ENCODE measurements around the gene ADCY5. TPM values are rescaled to one million over a fixed set of nuclear protein-coding genes. Genes with fewer than 3 reads are reported as not detected.

ADCY5 gene
- total and polyA plus RNA-seq, 10 donors = 1.7 to 20.6 (median 11.7) TPM

DNA sequence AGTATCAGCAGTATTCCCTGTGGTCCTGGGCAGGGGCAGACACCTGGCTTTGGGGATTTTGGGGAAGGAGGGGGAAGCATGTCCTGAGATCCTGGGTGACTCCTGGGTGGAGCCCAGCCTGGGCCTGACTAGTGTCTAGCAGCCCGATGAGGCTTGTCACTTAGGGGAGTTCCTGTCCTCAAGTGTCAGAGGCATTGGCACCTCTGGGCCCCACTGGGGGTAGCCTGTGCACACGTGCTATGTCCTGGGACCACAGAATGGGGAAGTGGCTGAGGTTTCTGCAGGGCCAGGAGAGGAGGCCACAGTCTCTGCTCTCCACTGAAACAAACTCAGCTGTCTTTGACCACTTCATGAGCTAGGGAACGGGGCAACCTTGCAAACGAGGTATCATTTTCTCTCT lies 31.5 kb upstream of the ADCY5 start:
- Histone ChIP-seq H3K4me3 (no peak overlapping the region), H3K27ac (no peak overlapping the region), H3K4me1 (peaks cover 0 to 5% (median 0%) of the 10 kb centered on the region in 6 donors), H3K27me3 (replicated peaks in 1 of 7) (peaks cover 0 to 25% (median 0%) of the 10 kb centered on the region in 7 donors), H3K36me3 (no peaks in the 10 kb centered on the region), H3K9me3 (no peaks in the 10 kb centered on the region)
- intact Hi-C loops (cut with DNase I; ENCODE audit: low total_unique reads) = no loop called here
- TF ChIP-seq, protein P1, sequence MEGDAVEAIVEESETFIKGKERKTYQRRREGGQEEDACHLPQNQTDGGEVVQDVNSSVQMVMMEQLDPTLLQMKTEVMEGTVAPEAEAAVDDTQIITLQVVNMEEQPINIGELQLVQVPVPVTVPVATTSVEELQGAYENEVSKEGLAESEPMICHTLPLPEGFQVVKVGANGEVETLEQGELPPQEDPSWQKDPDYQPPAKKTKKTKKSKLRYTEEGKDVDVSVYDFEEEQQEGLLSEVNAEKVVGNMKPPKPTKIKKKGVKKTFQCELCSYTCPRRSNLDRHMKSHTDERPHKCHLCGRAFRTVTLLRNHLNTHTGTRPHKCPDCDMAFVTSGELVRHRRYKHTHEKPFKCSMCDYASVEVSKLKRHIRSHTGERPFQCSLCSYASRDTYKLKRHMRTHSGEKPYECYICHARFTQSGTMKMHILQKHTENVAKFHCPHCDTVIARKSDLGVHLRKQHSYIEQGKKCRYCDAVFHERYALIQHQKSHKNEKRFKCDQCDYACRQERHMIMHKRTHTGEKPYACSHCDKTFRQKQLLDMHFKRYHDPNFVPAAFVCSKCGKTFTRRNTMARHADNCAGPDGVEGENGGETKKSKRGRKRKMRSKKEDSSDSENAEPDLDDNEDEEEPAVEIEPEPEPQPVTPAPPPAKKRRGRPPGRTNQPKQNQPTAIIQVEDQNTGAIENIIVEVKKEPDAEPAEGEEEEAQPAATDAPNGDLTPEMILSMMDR (IDR thresholded peaks at IDR 0.05 in 8 of 11, conservative IDR thresholded peaks at IDR 0.05 in 3 of 11) = no peak
- no peak for TF ChIP-seq POLR2AphosphoS5 (IDR thresholded peaks at IDR 0.05)
- no peak for TF ChIP-seq POLR2A (IDR thresholded peaks at IDR 0.05)
- DNase-seq = peak; percentile 68
- WGBS, 5 donors = 29 to 54% (median 37%) methylated on average over 2 to 4 of the region's 4 CpGs

DNA sequence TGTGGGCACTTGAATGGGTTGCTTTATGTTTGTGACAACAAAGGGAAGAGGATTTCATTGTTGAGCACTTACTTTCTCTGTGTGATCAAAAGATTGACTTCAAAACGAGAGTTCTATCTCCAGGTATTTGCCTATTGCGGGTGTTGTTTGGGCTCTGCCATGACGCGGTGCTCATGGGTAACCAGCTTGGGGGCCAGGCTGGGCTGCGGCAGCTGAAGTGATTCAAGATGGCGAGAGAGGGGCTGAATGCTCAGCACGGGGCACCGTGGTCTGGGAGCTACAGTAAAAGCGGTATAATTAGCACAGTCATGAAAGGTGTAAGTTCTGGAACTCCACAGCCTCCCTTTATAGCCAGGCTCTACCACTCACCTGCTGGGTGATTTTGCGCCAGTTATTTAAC lies 31.0 kb upstream of the ADCY5 start:
- no peak overlapping the region for H3K4me3 ChIP-seq
- no peaks in the 10 kb centered on the region for H3K36me3 ChIP-seq
- intact Hi-C loops (cut with DNase I; ENCODE audit: low total_unique reads) = no loop called here
- 90 to 97% (median 92%) methylated on average over 10 of the region's 10 CpGs for whole genome bisulfite sequencing, 5 donors
- peaks cover 0 to 5% (median 0%) of the 10 kb centered on the region in 6 donors for H3K4me1 ChIP-seq
- H3K27ac ChIP-seq = no peak overlapping the region
- peaks cover 0 to 31% (median 0%) of the 10 kb centered on the region in 7 donors for H3K27me3 ChIP-seq (replicated peaks in 1 of 7)
- no peaks in the 10 kb centered on the region for H3K9me3 ChIP-seq
- DNase-seq = peak; percentile 27
- no peak for TF ChIP-seq POLR2AphosphoS5 (IDR thresholded peaks at IDR 0.05)
- TF ChIP-seq POLR2A (IDR thresholded peaks at IDR 0.05) = no peak
- TF ChIP-seq, protein P1 (IDR thresholded peaks at IDR 0.05 in 8 of 11, conservative IDR thresholded peaks at IDR 0.05 in 3 of 11) = no peak

DNA sequence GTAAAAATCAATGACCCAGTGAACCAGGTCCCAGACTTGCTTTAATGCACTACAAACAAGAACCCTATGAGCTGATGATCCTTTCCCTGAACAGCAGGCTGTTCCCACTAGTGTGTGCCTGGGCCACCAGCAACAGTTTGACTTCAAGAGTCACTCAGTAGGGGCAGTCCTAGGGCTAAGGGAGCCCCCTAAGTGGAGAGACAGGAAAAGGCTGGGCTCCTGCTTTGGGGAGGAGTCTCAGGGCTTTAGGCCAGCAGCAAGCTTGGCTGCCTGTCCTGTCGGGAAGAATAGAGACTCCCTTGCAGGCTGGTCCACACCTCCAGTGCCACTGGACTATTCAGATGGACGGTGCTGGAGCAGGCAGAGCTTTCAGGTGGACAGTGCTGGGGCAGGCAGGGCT lies 29.4 kb upstream of the ADCY5 start:
- no peak overlapping the region for H3K4me3 ChIP-seq
- peaks cover 0 to 5% (median 0%) of the 10 kb centered on the region in 6 donors for H3K4me1 ChIP-seq
- no peak for TF ChIP-seq POLR2AphosphoS5 (IDR thresholded peaks at IDR 0.05)
- H3K27ac ChIP-seq = no peak overlapping the region
- intact Hi-C loops (cut with DNase I; ENCODE audit: low total_unique reads) = no loop called here
- no peaks in the 10 kb centered on the region for H3K9me3 ChIP-seq
- DNase-seq = no peak
- H3K27me3 ChIP-seq (replicated peaks in 1 of 7) = peaks cover 0 to 31% (median 0%) of the 10 kb centered on the region in 7 donors
- WGBS, 5 donors = 36 to 53% (median 41%) methylated on average over 2 of the region's 2 CpGs
- no peaks in the 10 kb centered on the region for H3K36me3 ChIP-seq

DNA sequence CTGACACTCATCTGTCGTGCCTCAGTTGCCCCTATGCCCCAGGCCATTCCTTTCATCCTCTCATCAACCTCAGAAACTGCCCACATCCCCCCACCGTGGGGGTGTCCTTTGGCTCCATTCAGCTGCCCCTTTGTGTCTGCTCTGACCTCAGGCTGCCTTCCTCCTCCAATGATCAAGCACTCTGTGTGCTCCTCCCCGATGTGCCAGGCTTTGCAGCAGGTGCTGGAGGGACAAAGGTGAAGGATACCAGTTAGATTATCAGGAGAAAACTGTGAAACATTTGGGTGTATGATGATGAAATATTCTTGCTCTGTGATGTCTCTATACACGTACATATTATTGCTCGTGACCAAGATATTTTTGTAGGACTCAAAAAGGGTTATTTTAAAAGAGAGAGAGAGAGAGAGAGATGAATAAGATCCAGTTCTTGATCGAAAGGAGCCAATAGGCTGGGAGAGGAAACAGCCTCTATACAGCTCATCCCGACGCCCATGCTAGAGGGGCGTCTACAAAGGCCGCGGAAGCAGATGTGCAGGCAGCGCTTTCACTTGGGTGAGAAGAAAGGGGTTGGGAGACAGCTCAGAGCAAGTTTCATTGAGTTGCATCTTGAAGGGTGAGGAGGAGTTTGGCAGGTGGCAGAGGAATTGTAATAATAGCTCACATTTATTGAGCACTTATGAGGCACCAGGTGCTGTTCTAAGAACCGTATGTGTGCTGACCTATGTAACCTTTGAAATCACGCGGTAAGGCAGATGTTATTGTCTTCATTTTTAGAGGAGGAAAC lies 28.3 kb upstream of the ADCY5 start:
- intact Hi-C loops (cut with DNase I; ENCODE audit: low total_unique reads) = no loop called here

More for the DNA sequence above, 28.3 kb upstream of the ADCY5 start:
- WGBS, 5 donors = 70 to 80% (median 78%) methylated on average over 15 of the region's 15 CpGs
- Histone ChIP-seq H3K9me3 (no peaks in the 10 kb centered on the region), H3K27me3 (replicated peaks in 1 of 7) (peaks cover 0 to 31% (median 0%) of the 10 kb centered on the region in 7 donors), H3K36me3 (no peaks in the 10 kb centered on the region), H3K27ac (no peak overlapping the region), H3K4me1 (peaks cover 0 to 5% (median 0%) of the 10 kb centered on the region in 6 donors), H3K4me3 (no peak overlapping the region)
- TF ChIP-seq, protein P1 (IDR thresholded peaks at IDR 0.05 in 8 of 11, conservative IDR thresholded peaks at IDR 0.05 in 3 of 11) = no peak
- TF ChIP-seq POLR2A (IDR thresholded peaks at IDR 0.05) = no peak
- no peak for TF ChIP-seq POLR2AphosphoS5 (IDR thresholded peaks at IDR 0.05)
- peak; percentile 48 for DNase-seq

All from spleen (tissue), 11 donors.